ENCODE data around the gene SMIM22. TPM values are rescaled to one million over a fixed set of nuclear protein-coding genes. Genes with fewer than 3 reads are reported as not detected.

Gene SMIM22
- total RNA-seq, 2 donors from 2014 or later, result not detected

DNA sequence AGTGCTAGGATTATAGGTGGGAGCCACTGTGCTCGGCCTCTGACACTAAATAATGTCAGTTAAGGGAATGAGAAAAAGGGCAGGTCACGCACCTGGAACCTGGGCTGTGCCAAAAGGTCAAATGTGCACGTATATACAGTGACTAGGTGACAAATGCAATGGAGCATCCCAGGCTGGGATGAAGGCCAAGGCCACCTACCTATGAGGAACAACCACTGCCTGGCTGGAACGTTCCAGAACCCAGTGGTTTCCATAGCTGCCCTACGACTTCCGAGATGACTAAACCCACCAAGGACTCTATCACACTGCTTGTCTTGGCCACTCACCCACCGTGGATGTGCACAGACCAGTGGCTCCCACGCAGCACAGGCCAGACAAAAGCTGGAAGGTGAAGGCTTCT lies 44.3 kb upstream of the SMIM22 start:
- H3K9me3 Mint-ChIP-seq, result peaks cover 11% of the 10 kb centered on the region
- no peaks in the 10 kb centered on the region for H3K27me3 Mint-ChIP-seq (ENCODE audit: insufficient read depth)
- no peaks in the 10 kb centered on the region for H3K4me1 Mint-ChIP-seq
- Histone ChIP-seq H3K27ac (ENCODE audit: low read depth, low read length) (no peak overlapping the region), H3K4me1 (ENCODE audit: control insufficient read depth, insufficient read depth, low read length) (no peaks in the 10 kb centered on the region), H3K4me3 (ENCODE audit: low read length) (no peak overlapping the region), H3K9me3 (ENCODE audit: control insufficient read depth, low read length) (peaks cover 11% of the 10 kb centered on the region), H3K36me3 (ENCODE audit: control insufficient read depth, insufficient read depth, low read length) (peaks cover 41% of the 10 kb centered on the region), H3K27me3 (ENCODE audit: control insufficient read depth, insufficient read depth, low read length, poor library complexity, severe bottlenecking) (no peaks in the 10 kb centered on the region), H3K9ac (ENCODE audit: extremely low read depth, low read length, poor library complexity, severe bottlenecking) (no peak overlapping the region)
- DNase-seq, result no peak
- TF ChIP-seq, protein P1, sequence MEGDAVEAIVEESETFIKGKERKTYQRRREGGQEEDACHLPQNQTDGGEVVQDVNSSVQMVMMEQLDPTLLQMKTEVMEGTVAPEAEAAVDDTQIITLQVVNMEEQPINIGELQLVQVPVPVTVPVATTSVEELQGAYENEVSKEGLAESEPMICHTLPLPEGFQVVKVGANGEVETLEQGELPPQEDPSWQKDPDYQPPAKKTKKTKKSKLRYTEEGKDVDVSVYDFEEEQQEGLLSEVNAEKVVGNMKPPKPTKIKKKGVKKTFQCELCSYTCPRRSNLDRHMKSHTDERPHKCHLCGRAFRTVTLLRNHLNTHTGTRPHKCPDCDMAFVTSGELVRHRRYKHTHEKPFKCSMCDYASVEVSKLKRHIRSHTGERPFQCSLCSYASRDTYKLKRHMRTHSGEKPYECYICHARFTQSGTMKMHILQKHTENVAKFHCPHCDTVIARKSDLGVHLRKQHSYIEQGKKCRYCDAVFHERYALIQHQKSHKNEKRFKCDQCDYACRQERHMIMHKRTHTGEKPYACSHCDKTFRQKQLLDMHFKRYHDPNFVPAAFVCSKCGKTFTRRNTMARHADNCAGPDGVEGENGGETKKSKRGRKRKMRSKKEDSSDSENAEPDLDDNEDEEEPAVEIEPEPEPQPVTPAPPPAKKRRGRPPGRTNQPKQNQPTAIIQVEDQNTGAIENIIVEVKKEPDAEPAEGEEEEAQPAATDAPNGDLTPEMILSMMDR (conservative IDR thresholded peaks at IDR 0.05), result no peak
- no peak overlapping the region for H3K27ac Mint-ChIP-seq
- H3K4me3 Mint-ChIP-seq, result no peak overlapping the region
- peaks cover 31% of the 10 kb centered on the region for H3K36me3 Mint-ChIP-seq (ENCODE audit: low read depth)
- 94 to 95% methylated on average over 4 to 8 of the region's 8 CpGs for WGBS, 2 experiments (ENCODE audit: insufficient coverage in 1 of 2, insufficient read length in 1 of 2)

DNA sequence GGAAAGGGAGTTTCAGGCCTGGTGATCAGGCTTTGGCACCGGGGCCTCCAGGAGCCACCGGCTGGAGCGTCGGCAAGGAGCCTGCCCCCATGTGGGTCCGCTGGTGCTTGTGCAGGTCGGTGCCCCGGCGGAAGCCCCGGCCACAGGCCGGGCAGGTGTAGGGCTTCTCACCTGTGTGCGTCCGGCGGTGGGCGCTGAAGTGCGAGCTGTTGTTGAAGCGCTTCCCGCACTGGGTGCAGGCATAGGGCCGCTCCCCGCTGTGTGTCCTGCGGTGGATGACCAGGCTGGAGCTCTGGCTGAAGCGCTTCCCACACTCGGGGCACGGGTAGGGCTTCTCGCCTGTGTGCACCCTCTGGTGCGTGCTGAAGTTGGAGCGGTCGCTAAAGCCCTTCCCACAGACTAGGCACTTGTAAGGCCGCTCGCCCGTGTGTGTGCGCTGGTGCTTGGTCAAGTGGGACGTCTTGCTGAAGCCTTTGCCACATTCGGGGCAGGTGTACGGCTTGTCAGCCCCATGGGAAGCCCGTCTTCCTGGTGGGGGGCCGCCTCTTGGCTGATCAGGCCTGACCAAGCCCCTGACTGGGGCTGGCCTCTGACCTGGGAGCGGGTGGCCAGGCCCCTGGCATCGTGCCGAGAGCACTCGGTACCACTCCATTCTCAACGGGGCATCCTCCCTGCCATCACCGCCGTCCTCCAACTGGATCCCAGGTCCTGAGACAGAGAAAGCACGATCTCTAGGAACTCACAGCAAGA lies 42.6 kb upstream of the SMIM22 start:
- TF ChIP-seq, protein P1 (conservative IDR thresholded peaks at IDR 0.05), result no peak
- Mint-ChIP-seq H3K27me3 (ENCODE audit: insufficient read depth) (no peaks in the 10 kb centered on the region), H3K9me3 (peaks cover 17% of the 10 kb centered on the region), H3K4me3 (no peak overlapping the region), H3K27ac (no peak overlapping the region), H3K36me3 (ENCODE audit: low read depth) (peaks cover 46% of the 10 kb centered on the region), H3K4me1 (no peaks in the 10 kb centered on the region)
- no peak for DNase-seq
- H3K36me3 ChIP-seq (ENCODE audit: control insufficient read depth, insufficient read depth, low read length), result peaks cover 56% of the 10 kb centered on the region
- H3K4me3 ChIP-seq (ENCODE audit: low read length), result no peak overlapping the region
- H3K27ac ChIP-seq (ENCODE audit: low read depth, low read length), result no peak overlapping the region
- H3K4me1 ChIP-seq (ENCODE audit: control insufficient read depth, insufficient read depth, low read length), result no peaks in the 10 kb centered on the region
- 96% methylated on average over 30 to 44 of the region's 44 CpGs for WGBS, 2 experiments (ENCODE audit: insufficient coverage in 1 of 2, insufficient read length in 1 of 2)
- peaks cover 17% of the 10 kb centered on the region for H3K9me3 ChIP-seq (ENCODE audit: control insufficient read depth, low read length)
- H3K27me3 ChIP-seq (ENCODE audit: control insufficient read depth, insufficient read depth, low read length, poor library complexity, severe bottlenecking), result no peaks in the 10 kb centered on the region
- H3K9ac ChIP-seq (ENCODE audit: extremely low read depth, low read length, poor library complexity, severe bottlenecking), result no peak overlapping the region

DNA sequence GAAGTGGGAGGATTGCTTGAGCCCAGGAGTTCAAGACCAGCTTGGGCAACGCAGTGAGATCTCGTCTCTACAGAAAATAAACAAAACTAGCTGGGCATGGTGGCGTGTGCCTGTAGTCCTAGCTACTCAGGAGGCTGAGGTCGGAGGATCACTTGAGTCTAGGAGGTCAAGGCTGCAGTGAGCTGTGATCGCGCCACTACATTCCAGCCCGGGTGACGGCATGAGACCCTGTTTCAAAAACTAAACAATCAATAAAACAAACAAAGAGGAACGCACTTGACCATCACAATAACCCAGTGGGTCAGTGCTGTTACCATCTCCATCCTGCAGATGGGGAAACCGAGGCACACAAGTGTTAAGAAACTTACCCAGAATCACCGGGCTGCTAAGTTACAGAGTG lies 41.9 kb upstream of the SMIM22 start:
- no peaks in the 10 kb centered on the region for H3K4me1 ChIP-seq (ENCODE audit: control insufficient read depth, insufficient read depth, low read length)
- no peak overlapping the region for H3K27ac Mint-ChIP-seq
- no peak for DNase-seq
- H3K36me3 ChIP-seq (ENCODE audit: control insufficient read depth, insufficient read depth, low read length), result peaks cover 56% of the 10 kb centered on the region
- no peak overlapping the region for H3K4me3 ChIP-seq (ENCODE audit: low read length)
- peaks cover 17% of the 10 kb centered on the region for H3K9me3 Mint-ChIP-seq
- H3K9me3 ChIP-seq (ENCODE audit: control insufficient read depth, low read length), result peaks cover 17% of the 10 kb centered on the region
- H3K4me1 Mint-ChIP-seq, result no peaks in the 10 kb centered on the region
- H3K27ac ChIP-seq (ENCODE audit: low read depth, low read length), result no peak overlapping the region
- no peaks in the 10 kb centered on the region for H3K27me3 Mint-ChIP-seq (ENCODE audit: insufficient read depth)
- TF ChIP-seq, protein P1 (conservative IDR thresholded peaks at IDR 0.05), result no peak
- no peaks in the 10 kb centered on the region for H3K27me3 ChIP-seq (ENCODE audit: control insufficient read depth, insufficient read depth, low read length, poor library complexity, severe bottlenecking)
- no peak overlapping the region for H3K9ac ChIP-seq (ENCODE audit: extremely low read depth, low read length, poor library complexity, severe bottlenecking)
- 93 to 94% methylated on average over 6 to 11 of the region's 11 CpGs for WGBS, 2 experiments (ENCODE audit: insufficient coverage in 1 of 2, insufficient read length in 1 of 2)
- peaks cover 49% of the 10 kb centered on the region for H3K36me3 Mint-ChIP-seq (ENCODE audit: low read depth)
- no peak overlapping the region for H3K4me3 Mint-ChIP-seq

Data from endodermal cell (in vitro differentiated cells).